Head of caudate nucleus (tissue), 42 donors: ENCODE results near the gene FZD1.

Experiments used
- DNase-seq, 42 donors: peaks; one replicate each; pipeline versions ENCODE4 v3.0.0 to v3.0.0-alpha.2; 2020 to 2021; ENCODE audit warnings: mixed read lengths in 7 of 42
- intact Hi-C: fragments of 100-400 bp; cut with DNase I; formaldehyde crosslinking; loops from one replicate; pipeline ENCODE4 v1.15.0; 2022

Gene FZD1

GRCh38 chr7:91263384-91264045 lies 718 bp upstream of the FZD1 start:
- DNase-seq = peak in 39 of 42 donors; percentile 23 to 79 (median 47)
- intact Hi-C loops = no loop called here

GRCh38 chr7:91264924-91265681 lies 870 bp downstream of the FZD1 start:
- peak in 41 of 42 donors; percentile 27 to 77 (median 55) for DNase-seq
- intact Hi-C loops = no loop called here

DNA sequence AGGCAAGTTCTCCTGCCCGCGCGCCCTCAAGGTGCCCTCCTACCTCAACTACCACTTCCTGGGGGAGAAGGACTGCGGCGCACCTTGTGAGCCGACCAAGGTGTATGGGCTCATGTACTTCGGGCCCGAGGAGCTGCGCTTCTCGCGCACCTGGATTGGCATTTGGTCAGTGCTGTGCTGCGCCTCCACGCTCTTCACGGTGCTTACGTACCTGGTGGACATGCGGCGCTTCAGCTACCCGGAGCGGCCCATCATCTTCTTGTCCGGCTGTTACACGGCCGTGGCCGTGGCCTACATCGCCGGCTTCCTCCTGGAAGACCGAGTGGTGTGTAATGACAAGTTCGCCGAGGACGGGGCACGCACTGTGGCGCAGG lies 1.4 kb downstream of the FZD1 start:
- DNase-seq = no peak

GRCh38 chr7:91266067-91266688 lies 1.9 kb downstream of the FZD1 start:
- peak in 1 of 42 donors; percentile 45 for DNase-seq
- intact Hi-C loops = no loop called here

More for the DNA sequence above, 1.4 kb downstream of the FZD1 start:
- intact Hi-C loops = no loop called here

DNA sequence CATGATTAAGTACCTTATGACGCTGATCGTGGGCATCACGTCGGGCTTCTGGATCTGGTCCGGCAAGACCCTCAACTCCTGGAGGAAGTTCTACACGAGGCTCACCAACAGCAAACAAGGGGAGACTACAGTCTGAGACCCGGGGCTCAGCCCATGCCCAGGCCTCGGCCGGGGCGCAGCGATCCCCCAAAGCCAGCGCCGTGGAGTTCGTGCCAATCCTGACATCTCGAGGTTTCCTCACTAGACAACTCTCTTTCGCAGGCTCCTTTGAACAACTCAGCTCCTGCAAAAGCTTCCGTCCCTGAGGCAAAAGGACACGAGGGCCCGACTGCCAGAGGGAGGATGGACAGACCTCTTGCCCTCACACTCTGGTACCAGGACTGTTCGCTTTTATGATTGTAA lies 2.5 kb downstream of the FZD1 start:
- DNase-seq = no peak

GRCh38 chr7:91267171-91267955 lies 3.1 kb downstream of the FZD1 start:
- DNase-seq = peak in 1 of 42 donors; percentile 7
- intact Hi-C loops = no loop called here

More for the DNA sequence above, 2.5 kb downstream of the FZD1 start:
- intact Hi-C loops = no loop called here

DNA sequence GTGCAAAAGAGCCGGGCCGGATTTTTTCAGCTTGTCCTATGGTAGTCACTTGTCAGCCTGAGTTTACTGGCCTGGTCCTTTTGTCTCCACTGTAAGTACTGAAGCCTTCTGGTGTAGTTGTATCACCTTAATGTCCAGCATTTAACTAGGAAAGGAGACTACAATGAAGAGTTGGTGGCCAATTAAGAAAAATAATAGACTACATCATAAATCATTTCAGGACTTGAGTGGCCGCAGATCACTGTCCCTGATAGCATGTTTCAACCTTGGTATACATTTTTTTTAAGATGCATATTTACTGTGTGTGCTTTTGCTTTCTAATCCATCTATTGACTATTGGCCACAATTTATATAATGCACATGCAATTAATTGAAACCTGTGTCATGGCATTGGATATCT lies 6.1 kb downstream of the FZD1 start:
- intact Hi-C loops = no loop called here
- DNase-seq = no peak

GRCh38 chr7:91276909-91277308 lies 12.7 kb downstream of the FZD1 start:
- no peak for DNase-seq
- intact Hi-C loops = no loop called here

- intact Hi-C loops = no loop called here
- no peak for DNase-seq
Measured at GRCh38 chr7:91280185-91280584, 16.0 kb downstream of the FZD1 start.

DNA sequence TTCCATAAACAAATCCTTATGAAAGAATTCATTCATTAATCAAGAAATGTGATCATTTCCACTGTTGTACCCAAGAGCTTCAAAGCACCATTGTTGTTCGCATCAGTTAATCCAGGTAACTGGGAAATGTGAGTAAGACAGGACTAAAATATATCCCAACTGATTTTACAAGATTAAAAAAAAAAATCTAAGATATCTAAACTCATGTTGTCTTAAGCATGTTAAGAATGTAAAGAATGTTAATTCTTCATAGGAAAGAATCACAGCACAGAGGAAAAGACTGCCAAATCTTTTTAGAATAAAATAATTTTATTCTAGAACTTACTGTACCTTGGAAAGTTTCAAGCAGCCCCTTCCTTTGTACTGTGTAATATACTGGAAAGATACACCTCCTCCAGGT lies 16.4 kb downstream of the FZD1 start:
- no peak for DNase-seq
- intact Hi-C loops = no loop called here

GRCh38 chr7:91285696-91286355 lies 21.6 kb downstream of the FZD1 start:
- intact Hi-C loops = no loop called here
- DNase-seq = no peak

GRCh38 chr7:91286432-91286831 lies 22.2 kb downstream of the FZD1 start:
- no peak for DNase-seq
- intact Hi-C loops = no loop called here

DNA sequence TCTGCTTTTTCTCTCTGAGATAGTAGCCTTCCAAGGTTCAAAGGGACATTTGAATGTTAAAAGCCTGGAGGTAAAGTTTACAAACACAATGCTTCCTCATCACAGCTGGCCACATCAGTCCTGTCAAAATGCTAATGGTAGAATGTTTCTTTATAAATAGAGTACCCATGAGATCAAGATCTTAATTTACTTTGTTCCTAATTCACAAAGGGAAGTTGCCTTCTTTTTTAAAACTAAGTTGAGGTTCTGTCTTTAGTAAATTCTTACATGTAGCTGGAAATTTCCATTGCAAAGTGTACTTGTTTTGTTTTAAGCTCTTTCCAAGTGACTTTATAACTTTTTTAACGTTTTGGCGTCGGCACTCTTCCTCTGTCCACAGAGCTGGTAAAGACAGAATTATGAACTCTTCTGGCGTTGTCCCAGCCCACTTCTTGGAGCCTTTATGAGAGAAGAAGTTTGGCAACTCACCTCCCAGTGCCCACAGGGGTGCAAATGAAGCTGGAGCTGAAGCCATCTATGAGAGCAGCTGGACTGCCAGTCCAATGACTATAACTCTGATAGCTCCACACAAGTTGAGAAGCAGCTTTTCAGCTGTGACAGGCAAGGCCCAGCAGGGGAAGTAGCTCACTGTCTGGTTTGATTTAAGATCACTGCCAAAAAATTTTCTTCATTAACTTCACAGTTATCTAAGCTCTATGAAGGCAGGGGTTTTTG lies 23.3 kb downstream of the FZD1 start:
- intact Hi-C loops = no loop called here
- DNase-seq = peak in 2 of 42 donors; percentile 13 to 30

DNA sequence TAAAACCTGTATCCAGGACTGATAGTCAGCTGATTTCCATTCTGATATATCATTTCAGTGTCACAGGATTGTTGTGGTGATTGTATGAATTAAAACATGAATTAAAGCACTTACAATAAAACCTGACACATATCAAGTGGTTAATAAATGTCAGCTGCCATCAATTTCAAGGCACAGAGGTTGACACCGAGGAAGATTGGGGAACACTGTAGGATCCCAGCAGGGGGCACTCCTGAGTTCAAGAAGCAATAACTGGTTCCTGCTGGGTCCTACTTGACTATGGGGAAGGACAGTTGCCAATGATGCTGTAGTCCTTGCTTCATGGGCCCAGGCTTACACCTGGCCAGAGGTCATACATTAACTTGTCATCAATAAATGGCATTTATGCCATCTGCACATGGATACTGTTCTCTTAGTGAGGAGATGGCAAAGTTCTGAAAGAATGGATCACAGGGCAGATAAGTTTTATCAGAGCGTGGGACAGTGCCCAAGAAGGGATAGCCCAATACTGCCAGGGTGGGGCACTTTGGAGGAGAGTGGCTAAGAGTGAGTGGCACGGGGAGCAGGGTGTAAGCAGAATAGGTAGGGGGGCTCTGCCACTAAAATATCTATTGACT lies 24.1 kb downstream of the FZD1 start:
- intact Hi-C loops = no loop called here
- peak in 36 of 42 donors; percentile 18 to 86 (median 61) for DNase-seq

DNA sequence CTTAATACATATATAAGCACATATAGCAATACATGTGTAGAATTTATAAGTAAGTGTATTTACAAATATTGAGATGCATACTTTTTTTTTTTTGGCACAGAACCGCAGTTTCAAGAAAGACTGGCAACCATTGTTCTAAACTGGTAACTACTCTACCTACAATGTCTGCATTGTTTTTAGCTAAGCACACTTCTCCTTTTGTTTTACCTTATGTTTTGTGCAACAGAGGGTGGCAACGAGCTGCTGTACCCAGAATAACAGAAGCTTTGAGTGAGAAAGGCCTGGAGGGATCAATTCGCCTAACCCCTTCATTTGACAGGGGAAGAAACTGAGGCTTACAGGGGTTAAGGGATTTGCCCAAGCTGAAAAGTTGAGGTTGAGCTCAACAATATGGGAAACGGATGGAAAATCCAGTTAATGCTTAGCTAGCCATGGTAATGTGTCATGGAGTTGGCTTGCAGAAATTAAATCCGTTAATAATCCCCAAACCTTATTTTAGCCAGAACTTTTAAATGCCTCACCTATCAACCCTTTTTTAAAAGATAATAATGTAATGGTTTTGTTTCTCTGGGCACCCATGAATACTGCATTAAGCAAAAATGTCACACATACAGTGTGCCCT lies 25.5 kb downstream of the FZD1 start:
- intact Hi-C loops = no loop called here
- no peak for DNase-seq

DNA sequence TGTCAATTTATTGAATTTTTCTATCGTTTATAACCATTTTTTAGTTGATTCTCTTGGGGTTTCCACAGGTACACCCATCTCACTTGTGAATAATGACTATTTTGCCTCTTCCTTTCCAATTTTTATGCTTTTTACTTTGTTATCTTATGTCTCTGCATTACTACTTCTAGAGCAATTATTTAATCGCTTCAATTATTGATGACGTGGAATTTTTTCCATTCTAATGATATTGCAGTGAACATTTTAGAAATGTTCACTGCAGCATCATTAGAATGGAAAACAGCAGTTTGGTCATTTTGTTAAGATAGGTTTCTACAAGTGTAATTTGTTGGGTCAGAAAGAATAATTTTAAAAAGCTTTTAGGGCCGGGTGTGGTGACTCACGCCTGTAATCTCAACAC lies 27.1 kb downstream of the FZD1 start:
- DNase-seq = no peak
- intact Hi-C loops = no loop called here

GRCh38 chr7:91291902-91292301 lies 27.7 kb downstream of the FZD1 start:
- intact Hi-C loops = no loop called here

GRCh38 chr7:91292506-91292905 lies 28.3 kb downstream of the FZD1 start:
- intact Hi-C loops = no loop called here
- no peak for DNase-seq

More at GRCh38 chr7:91291902-91292301, 27.7 kb downstream of the FZD1 start:
- DNase-seq = no peak
